Measurements from ENCODE around the gene RPRD1A.

GRCh38 chr18:35998967-35999366 is 68.4 kb downstream of the RPRD1A start:
- TF ChIP-seq POLR2AphosphoS5 (IDR thresholded peaks at IDR 0.05; ENCODE audit: borderline replicate concordance, low read depth, low read length) (no peak), EZH2 (IDR thresholded peaks at IDR 0.05) (no peak), FOXP2 (optimal IDR thresholded peaks at IDR 0.05; ENCODE audit: control extremely low read depth, extremely low read length, insufficient read depth) (no peak)

Data from SK-N-MC (cell line).